HL-60/S4 (cell line): ENCODE data around the gene AIRE.

Experiments
- in situ Hi-C: fragments of 300-500 bp; cut with MboI; formaldehyde crosslinking; loops from 2 replicates; pipeline ENCODE4 v1.14.3; 2022; ENCODE audit warnings: low sequenced_read_pairs

AIRE gene

GRCh38 chr21:44303490-44303981 is 17.9 kb downstream of the AIRE start:
- in situ Hi-C loops, result no loop called here

GRCh38 chr21:44304011-44304616 is 18.4 kb downstream of the AIRE start:
- in situ Hi-C loops, result no loop called here

GRCh38 chr21:44304877-44305293 is 19.2 kb downstream of the AIRE start:
- in situ Hi-C loops, result no loop called here

GRCh38 chr21:44305691-44306090 is 20.0 kb downstream of the AIRE start:
- in situ Hi-C loops, result no loop called here

GRCh38 chr21:44306936-44307704 is 21.4 kb downstream of the AIRE start:
- in situ Hi-C loops, result no loop called here

- in situ Hi-C loops, result no loop called here
Measured at GRCh38 chr21:44310628-44311507, 25.2 kb downstream of the AIRE start.

GRCh38 chr21:44312089-44312488 is 26.4 kb downstream of the AIRE start:
- in situ Hi-C loops, result no loop called here

GRCh38 chr21:44312716-44313115 is 27.0 kb downstream of the AIRE start:
- in situ Hi-C loops, result no loop called here

- in situ Hi-C loops, result no loop called here
Measured at GRCh38 chr21:44313451-44313850, 27.8 kb downstream of the AIRE start.

GRCh38 chr21:44314128-44314527 is 28.5 kb downstream of the AIRE start:
- in situ Hi-C loops, result no loop called here

GRCh38 chr21:44314561-44314960 is 28.9 kb downstream of the AIRE start:
- in situ Hi-C loops, result no loop called here

GRCh38 chr21:44315691-44316203 is 30.1 kb downstream of the AIRE start:
- in situ Hi-C loops, result no loop called here

GRCh38 chr21:44316277-44316900 is 30.7 kb downstream of the AIRE start:
- in situ Hi-C loops, result no loop called here

GRCh38 chr21:44317241-44317782 is 31.6 kb downstream of the AIRE start:
- in situ Hi-C loops, result no loop called here

GRCh38 chr21:44317871-44318270 is 32.2 kb downstream of the AIRE start:
- in situ Hi-C loops, result no loop called here

GRCh38 chr21:44318489-44319285 is 33.0 kb downstream of the AIRE start:
- in situ Hi-C loops, result no loop called here

- in situ Hi-C loops, result no loop called here
Measured at GRCh38 chr21:44319407-44320065, 33.9 kb downstream of the AIRE start.

GRCh38 chr21:44320847-44321246 is 35.2 kb downstream of the AIRE start:
- in situ Hi-C loops, result no loop called here

GRCh38 chr21:44321846-44322450 is 36.3 kb downstream of the AIRE start:
- in situ Hi-C loops, result no loop called here
